ENCODE results near the gene DGCR2.

Gene DGCR2

GRCh38 chr22:19110064-19110458 is 12.2 kb downstream of the DGCR2 start:
- no peak for DNase-seq (ENCODE audit: low spot score)

GRCh38 chr22:19109198-19110063 is 12.8 kb downstream of the DGCR2 start:
- no peak for DNase-seq (ENCODE audit: low spot score)

- DNase-seq (ENCODE audit: low spot score), result no peak
Measured at GRCh38 chr22:19108807-19109197, 13.4 kb downstream of the DGCR2 start.

GRCh38 chr22:19107730-19108074 is 14.5 kb downstream of the DGCR2 start:
- no peak for DNase-seq (ENCODE audit: low spot score)

- DNase-seq (ENCODE audit: low spot score), result no peak
Measured at GRCh38 chr22:19106886-19107729, 15.1 kb downstream of the DGCR2 start.

GRCh38 chr22:19105867-19106802 is 16.1 kb downstream of the DGCR2 start:
- no peak for DNase-seq (ENCODE audit: low spot score)

- no peak for DNase-seq (ENCODE audit: low spot score)
Measured at GRCh38 chr22:19105456-19105855, 16.8 kb downstream of the DGCR2 start.

- no peak for DNase-seq (ENCODE audit: low spot score)
Measured at GRCh38 chr22:19103880-19104821, 18.1 kb downstream of the DGCR2 start.

- no peak for DNase-seq (ENCODE audit: low spot score)
Measured at GRCh38 chr22:19098157-19098556, 24.1 kb downstream of the DGCR2 start.

GRCh38 chr22:19097518-19097917 is 24.7 kb downstream of the DGCR2 start:
- no peak for DNase-seq (ENCODE audit: low spot score)

- DNase-seq (ENCODE audit: low spot score), result no peak
Measured at GRCh38 chr22:19096555-19096954, 25.7 kb downstream of the DGCR2 start.

GRCh38 chr22:19094393-19094997 is 27.7 kb downstream of the DGCR2 start:
- no peak for DNase-seq (ENCODE audit: low spot score)

- DNase-seq (ENCODE audit: low spot score), result no peak
Measured at GRCh38 chr22:19092725-19093124, 29.5 kb downstream of the DGCR2 start.

- DNase-seq (ENCODE audit: low spot score), result no peak
Measured at GRCh38 chr22:19090586-19091127, 31.6 kb downstream of the DGCR2 start.

GRCh38 chr22:19090183-19090582 is 32.0 kb downstream of the DGCR2 start:
- no peak for DNase-seq (ENCODE audit: low spot score)

- no peak for DNase-seq (ENCODE audit: low spot score)
Measured at GRCh38 chr22:19088866-19089595, 33.2 kb downstream of the DGCR2 start.

- no peak for DNase-seq (ENCODE audit: low spot score)
Measured at GRCh38 chr22:19086896-19087295, 35.3 kb downstream of the DGCR2 start.

GRCh38 chr22:19086417-19086816 is 35.8 kb downstream of the DGCR2 start:
- no peak for DNase-seq (ENCODE audit: low spot score)

GRCh38 chr22:19085233-19085718 is 36.9 kb downstream of the DGCR2 start:
- peak; percentile 18 for DNase-seq (ENCODE audit: low spot score)

All from SK-N-DZ (cell line).